HG03280 (cell line): Measurements from ENCODE around the gene TGDS.
"Not testable (repeated sequence)": the region's sequence is repeated elsewhere in the genome, so short reads cannot be mapped to it uniquely, and the experiment has no call there.

Experiments used
- ATAC-seq: cut with Tn5 transposase; IDR thresholded peaks from one replicate; pipeline ENCODE4 v1.9.1; 2021; ENCODE audit warnings: mild to moderate bottlenecking, moderate library complexity; ENCODE audit not compliant: unreplicated experiment

TGDS gene

GRCh38 chr13:94553766-94554165, 42.2 kb downstream of the TGDS start:
- ATAC-seq = no peak

GRCh38 chr13:94552095-94552494, 43.9 kb downstream of the TGDS start:
- no peak for ATAC-seq

GRCh38 chr13:94550062-94550738, 45.8 kb downstream of the TGDS start:
- peak; percentile 7 for ATAC-seq

- peak; percentile 95 for ATAC-seq
Observed at GRCh38 chr13:94549232-94550061, 46.5 kb downstream of the TGDS start.

- ATAC-seq = peak; percentile 62
Observed at GRCh38 chr13:94548821-94549231, 47.1 kb downstream of the TGDS start.

- no peak for ATAC-seq
Observed at GRCh38 chr13:94548382-94548781, 47.6 kb downstream of the TGDS start.

- no peak for ATAC-seq
Observed at GRCh38 chr13:94546061-94546839, 49.7 kb downstream of the TGDS start.

- no peak for ATAC-seq
Observed at GRCh38 chr13:94544922-94545321, 51.0 kb downstream of the TGDS start.

- no peak for ATAC-seq
Observed at GRCh38 chr13:94542917-94543316, 53.0 kb downstream of the TGDS start.

GRCh38 chr13:94537740-94538630, 58.0 kb downstream of the TGDS start:
- ATAC-seq = no peak

GRCh38 chr13:94535775-94536174, 60.2 kb downstream of the TGDS start:
- no peak for ATAC-seq

- ATAC-seq = no peak
Observed at GRCh38 chr13:94535231-94535630, 60.7 kb downstream of the TGDS start.

GRCh38 chr13:94534166-94534565, 61.8 kb downstream of the TGDS start:
- no peak for ATAC-seq

- ATAC-seq = not testable (repeated sequence)
Observed at GRCh38 chr13:94532278-94532677, 63.7 kb downstream of the TGDS start.

GRCh38 chr13:94526956-94527355, 69.0 kb downstream of the TGDS start:
- ATAC-seq = not testable (repeated sequence)

GRCh38 chr13:94525781-94526180, 70.2 kb downstream of the TGDS start:
- no peak for ATAC-seq

- ATAC-seq = no peak
Observed at GRCh38 chr13:94524407-94524806, 71.5 kb downstream of the TGDS start.
